Pancreas (tissue), 10 donors: ENCODE data around the gene HNRNPA1L2. TPM values are rescaled to one million over a fixed set of nuclear protein-coding genes. Genes with fewer than 3 reads are reported as not detected.

Source experiments
- ATAC-seq, 4 donors: fragments of 200-7000 bp; cut with Tn5 transposase; one replicate each; pipeline versions ENCODE4 v1.8.0 to v1.9.1; 2020; ENCODE audit warnings: mild to moderate bottlenecking in 4 of 4, moderate library complexity in 4 of 4
- DNase-seq, 6 donors: peaks; one replicate each; pipeline ENCODE4 v3.0.0-alpha.2; 2020
- FAIRE-seq: peaks from 2 replicates; lab custom pipeline; 2012; peaks lifted over from hg19 to GRCh38; lab: Jason Lieb, UNC
- H3K27ac ChIP-seq, 4 donors: fragments of 200-600 bp; sonication (generic); 1 replicate in 3 of 4; 2 replicates in 1 of 4; pipeline versions ENCODE4 v1.5.0 to v1.8.0; 2020
- H3K27me3 ChIP-seq, 4 donors: fragments of 200-600 bp; one replicate each; pipeline ENCODE4 v1.8.0; 2021
- H3K36me3 ChIP-seq, 3 donors: fragments of 200-600 bp; sonication (generic) in 1 of 3; one replicate each; pipeline versions ENCODE4 v1.5.0 to v1.8.0; 2020 to 2021
- H3K4me1 ChIP-seq, 3 donors: fragments of 200-600 bp; one replicate each; pipeline ENCODE4 v1.8.0; 2021
- H3K4me3 ChIP-seq, 4 donors: fragments of 200-600 bp; sonication (generic) in 2 of 4; one replicate each; pipeline versions ENCODE4 v1.5.0 to v1.8.0; 2020 to 2021
- H3K9me3 ChIP-seq, 4 donors: fragments of 200-600 bp; one replicate each; pipeline ENCODE4 v1.8.0; 2021
- WGBS, 2 donors: extraction: QIAGEN DNeasy Blood & Tissue Kit; methylation state at CpG; one replicate each; pipeline ENCODE4 v1.1.7; 2013; 5-methylcytosine and 5-hydroxymethylcytosine counted together
- intact Hi-C, 3 donors: fragments of 100-400 bp; cut with DNase I; formaldehyde crosslinking; loops; one replicate each; pipeline versions ENCODE4 v1.11.1 to v1.14.2; 2022
- polyA plus RNA-seq, 2 donors: library from polyadenylated mRNA; stranded (reverse); fragments of 200-250 nt; gene quantifications; one replicate each; pipeline ENCODE4 v1.2.3, GENCODE V29; 2013
- total RNA-seq, 6 donors: library from RNA; stranded (reverse); fragmentation: NEBNext Ultra II Directional in 4 of 6; extraction: Animal tissue kit (Norgen Biotek cat#: 25700) in 4 of 6; gene quantifications; one replicate each; pipeline versions ENCODE4 v1.2.1 to v1.2.4, GENCODE V29; 2021 to 2023
- TF ChIP-seq, protein P1 (sequence below), 4 donors: fragments of 200-600 bp; sonication (generic) in 3 of 4; IDR thresholded peaks; one replicate each; pipeline versions ENCODE4 v1.5.0 to v1.8.0; 2021; ENCODE audit warnings: antibody characterized with exemption in 4 of 4
- donor health status: healthy with polysubstance abuse.
- donor health status: DM: no; HTN: no; CAD: no; lungs with moderate emphysema.
- donor health status: DM: no; HTN: no; CAD: no.
- donor health status: control.
- donor health status: control.
- donor health status: Bipolar disorder and iron deficiency.
- donor health status: DM: yes; HTN: yes; CAD: no.
- donor health status: DM: no; HTN: no; CAD: no.
- donor health status: DM: no; HTN: no; CAD: no.
- donor health status: DM: yes; HTN: yes; CAD: no.

The HNRNPA1L2 gene
- total and polyA plus RNA-seq, 8 donors, result 1.9 to 15.0 (median 3.1) TPM

DNA sequence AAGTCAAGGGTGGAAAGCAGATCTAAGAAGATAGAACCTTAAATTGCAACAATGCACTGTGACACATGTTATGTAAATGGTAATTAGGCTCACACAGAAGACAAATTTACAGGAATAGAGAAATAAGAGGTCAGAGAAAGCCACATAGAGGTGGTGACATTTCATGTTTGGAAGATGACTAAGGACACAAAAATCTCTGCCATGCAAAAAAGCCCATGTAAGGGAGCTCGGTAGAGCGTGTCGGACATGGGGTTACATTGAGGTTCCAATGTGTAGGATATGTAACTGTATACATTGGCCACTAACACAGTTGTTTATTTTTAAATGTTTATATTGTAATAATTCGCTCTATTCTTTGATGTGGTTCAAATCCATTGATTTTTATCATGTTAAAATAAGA lies 44.1 kb downstream of the HNRNPA1L2 start:
- 96 to 98% methylated on average over 4 of the region's 4 CpGs for whole genome bisulfite sequencing, 2 donors
- no peak for FAIRE-seq

More for the DNA sequence above, 44.1 kb downstream of the HNRNPA1L2 start:
- Histone ChIP-seq H3K4me1 (no peaks in the 10 kb centered on the region), H3K27ac (no peak overlapping the region), H3K4me3 (no peak overlapping the region), H3K27me3 (no peaks in the 10 kb centered on the region), H3K36me3 (peaks cover 0 to 22% (median 0%) of the 10 kb centered on the region in 3 donors), H3K9me3 (no peaks in the 10 kb centered on the region)
- ATAC-seq, result no peak
- DNase-seq, result no peak
- intact Hi-C loops, result no loop called here
- TF ChIP-seq, protein P1, sequence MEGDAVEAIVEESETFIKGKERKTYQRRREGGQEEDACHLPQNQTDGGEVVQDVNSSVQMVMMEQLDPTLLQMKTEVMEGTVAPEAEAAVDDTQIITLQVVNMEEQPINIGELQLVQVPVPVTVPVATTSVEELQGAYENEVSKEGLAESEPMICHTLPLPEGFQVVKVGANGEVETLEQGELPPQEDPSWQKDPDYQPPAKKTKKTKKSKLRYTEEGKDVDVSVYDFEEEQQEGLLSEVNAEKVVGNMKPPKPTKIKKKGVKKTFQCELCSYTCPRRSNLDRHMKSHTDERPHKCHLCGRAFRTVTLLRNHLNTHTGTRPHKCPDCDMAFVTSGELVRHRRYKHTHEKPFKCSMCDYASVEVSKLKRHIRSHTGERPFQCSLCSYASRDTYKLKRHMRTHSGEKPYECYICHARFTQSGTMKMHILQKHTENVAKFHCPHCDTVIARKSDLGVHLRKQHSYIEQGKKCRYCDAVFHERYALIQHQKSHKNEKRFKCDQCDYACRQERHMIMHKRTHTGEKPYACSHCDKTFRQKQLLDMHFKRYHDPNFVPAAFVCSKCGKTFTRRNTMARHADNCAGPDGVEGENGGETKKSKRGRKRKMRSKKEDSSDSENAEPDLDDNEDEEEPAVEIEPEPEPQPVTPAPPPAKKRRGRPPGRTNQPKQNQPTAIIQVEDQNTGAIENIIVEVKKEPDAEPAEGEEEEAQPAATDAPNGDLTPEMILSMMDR (IDR thresholded peaks at IDR 0.05), result no peak

Other genes with a start within 250 kb of the HNRNPA1L2 start
- 1 to 10 TPM in 3 of 6 donors, under 1 TPM in 3; 0.41 to 1.8 (median 0.91) TPM for gene THSD1, start 236.3 kb upstream of the HNRNPA1L2 start, total RNA-seq
- gene THSD1, start 236.3 kb upstream of the HNRNPA1L2 start, polyA plus RNA-seq, result 1 to 10 TPM in 1 of 2 donors, under 1 TPM in 1; 0.99 to 1.9 TPM
- 10 to 100 TPM; 14.6 to 23.5 (median 17.2) TPM for gene VPS36, start 191.8 kb upstream of the HNRNPA1L2 start, total RNA-seq
- 10 to 100 TPM; 10.5 to 17.3 TPM for gene VPS36, start 191.8 kb upstream of the HNRNPA1L2 start, polyA plus RNA-seq
- gene CKAP2, start 187.0 kb upstream of the HNRNPA1L2 start, total RNA-seq, result 1 to 10 TPM; 1.3 to 6.2 (median 2.5) TPM
- gene CKAP2, start 187.0 kb upstream of the HNRNPA1L2 start, polyA plus RNA-seq, result 1 to 10 TPM in 1 of 2 donors, under 1 TPM in 1; 0.49 to 1.0 TPM
- gene SUGT1, start 10.4 kb downstream of the HNRNPA1L2 start, total RNA-seq, result 10 to 100 TPM; 16.9 to 28.7 (median 21.8) TPM
- 10 to 100 TPM; 16.6 to 24.3 TPM for gene SUGT1, start 10.4 kb downstream of the HNRNPA1L2 start, polyA plus RNA-seq
- under 1 TPM in 4 of 6 donors, not detected in 2; 0.19 to 0.54 (median 0.30) TPM for gene CNMD, start 97.4 kb downstream of the HNRNPA1L2 start, total RNA-seq
- gene CNMD, start 97.4 kb downstream of the HNRNPA1L2 start, polyA plus RNA-seq, result 1 to 10 TPM in 1 of 2 donors, under 1 TPM in 1; 0.23 to 3.7 TPM
- under 1 TPM in 3 of 6 donors, not detected in 3; 0.04 to 0.44 (median 0.06) TPM for gene PCDH8, start 206.2 kb downstream of the HNRNPA1L2 start, total RNA-seq
- gene PCDH8, start 206.2 kb downstream of the HNRNPA1L2 start, polyA plus RNA-seq, result under 1 TPM in 1 of 2 donors, not detected in 1; 0.85 TPM